Measurements from ENCODE around the gene MPRIP.

DNA sequence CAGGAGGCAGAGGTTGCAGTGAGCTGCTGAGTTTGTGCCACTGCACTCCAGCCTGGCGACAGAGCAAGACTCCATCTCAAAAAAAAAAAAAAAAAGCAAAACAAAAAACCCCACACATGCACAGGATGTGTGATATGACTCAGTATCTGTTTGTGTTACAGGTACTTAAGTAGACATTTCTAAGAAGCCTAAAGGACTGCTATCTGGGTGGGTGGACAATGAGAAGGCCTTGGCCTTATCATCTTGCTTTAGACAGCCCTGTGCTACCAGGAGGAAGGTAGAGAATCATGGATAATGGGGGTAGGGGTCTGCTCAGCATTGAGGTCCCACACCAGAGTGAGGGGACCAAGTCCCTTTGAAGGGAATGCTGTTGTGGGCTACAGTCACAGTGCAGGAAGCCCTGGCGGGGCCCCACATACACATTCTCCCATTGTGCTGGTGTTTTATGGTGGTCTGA lies 137.1 kb downstream of the MPRIP start:
- no peak for TF ChIP-seq CBFB (CRISPR knock-in tag; IDR thresholded peaks at IDR 0.05; ENCODE audit: low read depth)
- TF ChIP-seq, protein P1, sequence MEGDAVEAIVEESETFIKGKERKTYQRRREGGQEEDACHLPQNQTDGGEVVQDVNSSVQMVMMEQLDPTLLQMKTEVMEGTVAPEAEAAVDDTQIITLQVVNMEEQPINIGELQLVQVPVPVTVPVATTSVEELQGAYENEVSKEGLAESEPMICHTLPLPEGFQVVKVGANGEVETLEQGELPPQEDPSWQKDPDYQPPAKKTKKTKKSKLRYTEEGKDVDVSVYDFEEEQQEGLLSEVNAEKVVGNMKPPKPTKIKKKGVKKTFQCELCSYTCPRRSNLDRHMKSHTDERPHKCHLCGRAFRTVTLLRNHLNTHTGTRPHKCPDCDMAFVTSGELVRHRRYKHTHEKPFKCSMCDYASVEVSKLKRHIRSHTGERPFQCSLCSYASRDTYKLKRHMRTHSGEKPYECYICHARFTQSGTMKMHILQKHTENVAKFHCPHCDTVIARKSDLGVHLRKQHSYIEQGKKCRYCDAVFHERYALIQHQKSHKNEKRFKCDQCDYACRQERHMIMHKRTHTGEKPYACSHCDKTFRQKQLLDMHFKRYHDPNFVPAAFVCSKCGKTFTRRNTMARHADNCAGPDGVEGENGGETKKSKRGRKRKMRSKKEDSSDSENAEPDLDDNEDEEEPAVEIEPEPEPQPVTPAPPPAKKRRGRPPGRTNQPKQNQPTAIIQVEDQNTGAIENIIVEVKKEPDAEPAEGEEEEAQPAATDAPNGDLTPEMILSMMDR (IDR thresholded peaks at IDR 0.05) = no peak
- no peak for TF ChIP-seq JUN (CRISPR knock-in tag; IDR thresholded peaks at IDR 0.05)
